NCI-H748 treated with DMSO at 0.1 percent for 48 hours (cell line): Measurements from ENCODE around the gene TSPAN4.

ENCODE experiments used
- DNase-seq: peaks from one replicate; lab custom pipeline; 2025; lab: John Stamatoyannopoulos, UW

Gene TSPAN4

DNA sequence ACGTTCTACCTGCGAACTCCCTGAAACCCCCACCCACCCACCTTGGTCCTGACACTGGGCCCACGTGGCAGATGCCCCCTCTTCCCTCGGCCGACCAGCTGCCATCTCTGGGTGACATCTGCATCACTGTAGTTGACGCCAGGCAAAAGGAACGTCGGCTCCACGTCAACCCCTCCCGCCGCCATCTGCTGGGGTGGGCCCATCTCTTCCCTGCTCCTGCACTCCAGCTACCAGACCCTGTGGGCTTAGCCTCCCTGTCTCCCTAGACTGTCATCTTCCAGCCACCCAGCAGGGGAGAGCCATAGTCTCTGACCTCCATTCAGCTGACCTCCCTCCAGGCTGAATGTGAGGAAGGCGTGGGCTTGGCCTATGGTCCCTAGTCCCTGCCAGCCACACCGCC is 46.6 kb downstream of the TSPAN4 start:
- DNase-seq = no peak

DNA sequence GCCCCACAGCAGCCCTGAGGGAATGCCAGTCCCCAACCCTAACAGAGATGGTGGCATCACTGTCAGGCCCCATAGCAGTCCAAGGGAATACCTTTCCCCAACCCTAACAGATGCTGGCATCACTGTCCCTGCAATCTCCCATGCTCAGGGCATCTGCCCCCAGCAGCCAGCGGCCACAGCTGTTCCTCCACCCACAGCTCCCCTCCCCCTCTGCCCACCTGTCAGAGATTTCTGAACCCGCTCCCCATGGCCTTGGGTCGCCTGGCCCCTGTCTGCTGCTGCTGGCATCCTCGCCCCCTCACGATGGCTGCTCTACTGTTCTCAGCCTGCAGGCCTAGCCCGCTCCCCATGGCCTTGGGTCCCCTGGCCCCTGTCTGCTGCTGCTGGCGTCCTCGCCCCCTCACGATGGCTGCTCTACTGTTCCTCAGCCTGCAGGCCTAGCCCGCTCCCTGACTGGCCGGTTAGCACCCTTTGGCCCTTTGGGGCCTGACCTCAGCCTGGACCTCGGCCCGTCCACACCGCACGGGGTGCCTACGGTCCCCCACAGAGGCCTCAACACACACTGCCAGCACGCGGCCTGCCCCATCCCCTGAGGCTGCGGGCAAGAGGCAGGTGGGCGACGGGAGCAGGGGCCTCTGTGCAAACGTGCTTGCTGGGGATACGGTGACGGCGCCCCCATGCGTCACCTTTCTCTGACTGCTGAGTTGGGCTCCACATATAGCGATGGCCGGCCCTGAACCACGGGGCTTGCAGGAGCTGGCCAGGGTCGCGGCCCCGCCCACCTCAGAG is 47.2 kb downstream of the TSPAN4 start:
- DNase-seq = no peak

DNA sequence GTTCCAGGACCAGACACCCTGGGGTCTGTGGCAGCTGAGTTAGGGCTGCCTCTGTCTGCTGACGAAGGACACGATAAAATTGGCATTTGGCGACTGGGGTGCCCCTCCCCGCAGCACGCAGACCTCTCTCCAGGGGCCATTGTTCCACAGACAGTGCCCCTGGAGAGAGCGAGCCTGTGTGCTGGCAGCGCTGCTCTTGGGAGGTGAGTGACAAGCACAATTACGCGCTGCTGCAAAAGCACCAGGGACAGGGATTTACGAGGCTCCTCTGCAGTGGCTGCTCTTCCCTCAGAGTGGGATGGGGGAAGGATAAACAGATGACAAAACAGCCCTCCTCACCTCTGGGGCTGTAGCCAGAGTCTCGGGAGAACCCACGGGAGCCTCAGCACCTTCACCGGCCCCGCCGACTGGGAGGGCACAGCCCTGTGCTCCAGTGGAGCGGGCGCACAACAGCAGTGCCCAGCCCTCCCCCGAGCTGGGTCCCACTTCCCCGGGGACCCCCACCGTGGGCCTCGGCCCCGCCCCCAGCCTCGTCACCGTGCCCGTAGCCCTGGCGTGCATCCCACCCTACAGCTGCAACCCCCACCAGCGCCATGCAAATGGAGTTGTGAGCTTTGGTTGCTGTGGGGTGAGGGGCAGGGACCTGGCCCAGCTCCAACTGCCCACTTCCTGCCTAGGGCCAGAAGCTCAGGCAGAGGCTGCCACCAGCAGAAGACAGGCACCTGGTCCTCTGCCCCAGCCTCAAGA is 48.3 kb downstream of the TSPAN4 start:
- no peak for DNase-seq

DNA sequence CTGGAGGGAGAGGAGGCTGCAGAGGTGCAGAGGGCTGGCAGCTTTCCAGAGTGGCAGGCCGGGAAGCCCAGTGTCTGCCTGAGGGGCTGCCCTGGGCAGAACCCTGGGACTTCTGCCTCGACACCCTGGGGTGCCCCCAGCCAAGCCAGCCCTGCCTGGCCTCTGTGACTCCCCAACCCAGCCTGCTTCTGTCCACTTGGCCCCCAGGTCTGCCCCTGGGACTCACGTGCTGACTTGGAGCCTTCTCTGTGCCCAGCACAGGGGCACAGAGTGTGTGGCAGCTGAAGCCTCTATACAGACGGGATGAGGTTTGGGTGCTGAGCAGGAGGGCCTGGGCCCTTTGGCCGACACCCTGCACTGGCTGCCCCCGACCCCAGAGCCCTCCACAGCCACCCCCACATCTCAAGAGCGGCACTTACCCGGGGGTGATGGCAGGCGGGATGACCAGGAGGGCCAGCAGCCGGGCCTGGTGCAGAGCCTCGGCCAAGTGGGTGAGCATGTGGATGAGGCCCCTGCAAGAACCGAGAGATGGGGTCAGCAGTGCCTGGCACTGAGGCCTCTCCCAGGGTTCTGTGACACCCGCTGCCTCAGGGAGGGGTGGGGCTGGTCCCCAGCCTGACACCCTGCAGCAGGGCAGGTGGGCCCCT is 50.5 kb downstream of the TSPAN4 start:
- no peak for DNase-seq

DNA sequence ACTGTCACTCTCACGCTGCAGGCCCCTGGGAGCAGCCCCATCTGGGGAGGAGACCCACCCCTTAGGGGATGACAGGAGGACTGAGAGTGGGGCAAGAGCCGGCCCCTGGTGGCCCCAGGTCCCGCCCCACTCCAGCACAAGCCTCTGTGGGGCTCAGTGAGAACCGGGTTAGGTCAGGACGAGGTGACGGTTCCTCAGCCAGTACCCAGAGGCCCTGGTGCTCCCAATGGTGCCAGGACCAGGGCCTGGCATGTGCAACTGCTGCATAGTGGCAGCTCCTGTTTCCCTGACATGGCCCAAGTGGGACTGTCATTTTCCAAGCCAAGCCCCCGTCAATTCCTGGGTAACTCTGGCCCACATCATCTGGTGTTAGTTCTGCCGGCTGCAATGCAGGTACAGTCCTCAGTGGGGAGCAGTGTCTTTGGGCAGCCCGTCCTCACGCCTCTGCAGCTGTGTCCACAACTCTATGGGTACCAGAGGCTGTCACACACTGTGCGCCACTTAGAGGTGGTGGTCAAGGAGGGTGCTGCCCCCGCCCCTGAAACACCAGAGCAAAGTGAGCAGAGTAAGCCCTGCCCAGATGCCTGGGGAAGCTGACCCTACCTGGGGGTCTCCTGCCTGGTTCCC is 52.0 kb downstream of the TSPAN4 start:
- no peak for DNase-seq

DNA sequence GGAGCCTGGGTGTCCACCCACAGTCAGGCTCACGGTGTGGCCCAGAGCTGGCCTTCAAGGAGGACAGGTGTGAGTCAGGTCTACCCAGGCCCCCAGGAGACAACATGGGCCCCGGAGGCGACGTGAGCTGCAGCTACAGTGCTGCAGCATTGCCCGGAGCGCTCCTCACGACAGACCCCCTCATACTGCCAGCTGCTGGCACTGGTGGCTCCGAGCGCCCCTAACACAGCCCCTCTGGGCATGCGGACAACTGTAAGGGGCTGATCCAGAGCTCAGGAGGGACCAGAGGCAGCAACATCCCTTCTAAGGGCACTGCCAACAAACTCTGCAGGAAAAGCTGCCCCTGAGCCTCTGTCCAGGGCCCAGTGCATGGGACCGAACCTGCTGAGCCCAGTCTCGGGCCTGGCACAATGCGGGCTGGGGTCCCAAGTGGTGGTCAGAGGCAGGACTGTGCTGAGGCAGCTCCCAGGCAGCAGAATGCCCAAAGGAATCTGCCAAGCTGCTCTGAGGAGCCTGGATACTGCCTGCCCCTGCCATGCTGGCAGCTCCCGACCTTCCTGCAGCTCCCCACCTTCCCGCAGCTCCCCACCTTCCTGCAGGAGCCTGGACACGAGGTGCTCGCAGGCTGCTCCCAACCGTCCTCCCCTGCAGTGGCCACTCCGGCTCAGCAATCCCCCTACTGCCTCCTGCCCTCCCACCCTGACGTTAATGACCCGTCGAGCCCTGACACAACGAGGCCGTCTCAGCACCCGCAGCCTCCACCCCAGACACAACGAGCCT is 52.9 kb downstream of the TSPAN4 start:
- no peak for DNase-seq

DNA sequence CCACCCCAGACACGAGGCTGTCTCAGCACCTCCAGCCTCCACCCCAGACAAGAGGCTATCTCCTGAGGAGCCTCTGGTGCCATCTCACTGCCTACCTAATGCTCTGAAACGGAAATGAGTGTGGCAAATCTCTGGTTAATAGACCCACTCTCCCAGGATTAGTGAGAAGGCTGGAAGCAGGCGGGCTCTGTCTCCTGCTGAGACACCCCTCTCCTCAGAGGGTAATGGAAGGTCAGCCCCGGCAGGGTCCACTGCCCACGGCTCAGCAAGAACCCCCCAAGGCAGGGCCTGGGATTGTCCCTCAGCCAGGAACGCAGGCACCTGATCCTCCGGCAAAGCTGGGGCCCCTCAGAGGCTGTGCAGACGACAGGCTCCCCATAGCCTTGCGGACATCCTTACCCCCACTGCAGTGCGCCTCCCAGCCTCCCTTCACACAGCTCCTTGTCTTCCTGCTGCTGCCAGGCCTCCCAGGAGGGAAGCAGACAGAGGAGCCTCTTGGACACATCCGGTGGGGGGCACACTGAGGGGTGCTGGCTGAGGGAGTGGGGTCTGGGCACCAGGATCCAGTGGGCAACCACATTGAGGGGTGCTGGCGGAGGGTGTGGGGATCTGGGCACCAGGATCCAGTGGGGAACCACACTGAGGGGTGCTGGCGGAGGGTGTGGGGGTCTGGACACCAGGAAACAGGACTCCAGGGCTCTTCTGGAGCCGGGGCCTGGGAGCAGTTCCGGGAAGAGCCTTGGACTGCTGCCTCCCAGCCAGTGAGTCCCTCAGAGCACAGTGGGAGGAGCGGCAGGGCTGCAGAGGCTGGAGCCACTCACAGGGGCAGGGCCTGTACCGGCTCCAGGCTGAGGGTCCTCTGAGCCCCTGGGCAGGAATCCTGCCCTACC is 54.8 kb downstream of the TSPAN4 start:
- DNase-seq = no peak

DNA sequence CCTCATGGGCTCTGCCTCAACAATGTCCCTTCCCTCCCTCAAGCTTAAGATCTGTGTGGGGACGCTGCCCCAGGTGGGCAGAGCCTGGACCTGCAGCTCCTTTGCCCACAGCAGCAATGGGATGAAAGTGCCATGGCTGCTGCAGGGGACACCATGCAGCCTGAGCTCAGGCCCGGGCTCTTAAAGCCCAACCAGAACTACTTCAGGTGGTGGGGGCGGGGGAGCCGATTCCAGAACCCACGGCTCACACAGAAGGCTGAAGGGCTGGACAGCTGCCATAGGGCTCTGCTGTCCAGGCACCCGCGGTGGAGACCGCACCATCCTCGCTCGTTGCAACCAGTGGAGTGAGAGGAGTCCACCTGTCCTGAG is 55.5 kb downstream of the TSPAN4 start:
- no peak for DNase-seq

DNA sequence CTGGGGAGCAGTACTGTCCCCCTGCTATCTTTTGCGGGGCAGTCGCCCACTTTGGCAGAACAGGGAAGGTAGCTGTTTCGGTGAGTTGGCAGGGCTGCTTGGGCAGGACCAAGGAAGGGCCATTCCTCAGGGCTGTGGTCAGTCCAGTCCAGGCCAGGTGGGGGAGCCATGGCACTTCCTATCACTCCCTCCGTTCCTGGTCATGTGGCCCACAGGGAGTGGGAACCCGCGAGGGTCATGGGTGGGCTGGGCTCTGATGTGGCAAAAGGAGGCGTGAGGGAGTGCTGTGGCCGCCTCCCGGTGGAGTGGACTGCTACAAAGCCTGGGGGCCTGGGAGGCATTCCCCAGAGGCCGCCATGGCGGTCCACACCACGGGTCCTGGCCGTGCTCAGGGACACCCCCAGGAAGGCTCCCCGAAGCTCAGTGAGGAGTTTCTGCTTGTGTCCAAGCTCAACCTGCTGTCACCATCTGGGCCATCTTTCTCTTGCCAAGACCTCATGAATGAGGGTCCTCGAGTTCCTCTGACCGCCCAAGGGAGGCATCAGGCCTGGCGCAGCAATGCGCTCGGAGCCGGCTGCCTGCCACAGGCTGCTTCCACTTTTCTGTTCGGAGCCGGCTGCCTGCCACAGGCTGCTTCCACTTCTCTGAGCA is 56.0 kb downstream of the TSPAN4 start:
- no peak for DNase-seq

DNA sequence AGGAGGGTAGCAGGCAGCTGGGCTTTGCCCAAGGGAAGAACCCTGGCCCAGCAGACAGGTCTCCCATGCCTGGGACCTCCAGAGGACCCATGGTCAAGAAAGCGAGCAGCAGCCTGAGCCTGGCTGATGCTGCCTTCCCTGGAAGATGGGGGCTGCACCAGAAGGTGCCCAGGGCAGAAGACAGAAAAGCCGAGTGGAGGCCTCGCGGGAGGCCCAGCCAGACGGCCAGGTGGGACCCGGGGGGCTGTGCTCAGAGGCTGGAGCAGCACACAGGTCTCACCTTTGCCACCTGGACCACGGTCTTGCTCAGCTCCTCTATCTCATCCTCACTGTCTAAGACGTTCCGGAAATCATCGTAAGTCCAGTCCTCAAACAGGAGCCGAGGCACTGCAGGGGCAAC is 57.1 kb downstream of the TSPAN4 start:
- no peak for DNase-seq

DNA sequence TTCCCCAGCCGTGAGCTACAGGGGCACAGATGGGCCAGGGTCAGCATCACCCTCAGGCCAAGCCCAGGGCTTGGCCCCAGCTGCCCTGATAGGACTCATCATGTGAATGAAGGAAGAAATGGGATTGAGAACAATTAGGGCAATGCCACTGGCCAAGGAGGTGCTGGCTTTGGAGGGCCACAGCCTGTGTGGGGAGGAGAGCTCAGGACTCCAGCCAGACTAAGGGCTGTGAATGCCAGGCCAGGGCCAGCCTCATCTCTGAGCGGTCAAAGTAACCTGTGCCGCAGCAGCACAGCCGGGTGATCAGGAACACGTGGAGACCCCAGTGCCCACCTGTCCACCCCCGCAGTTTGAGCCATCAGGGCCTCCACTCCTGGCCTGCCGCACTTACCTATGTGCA is 57.9 kb downstream of the TSPAN4 start:
- DNase-seq = no peak

DNA sequence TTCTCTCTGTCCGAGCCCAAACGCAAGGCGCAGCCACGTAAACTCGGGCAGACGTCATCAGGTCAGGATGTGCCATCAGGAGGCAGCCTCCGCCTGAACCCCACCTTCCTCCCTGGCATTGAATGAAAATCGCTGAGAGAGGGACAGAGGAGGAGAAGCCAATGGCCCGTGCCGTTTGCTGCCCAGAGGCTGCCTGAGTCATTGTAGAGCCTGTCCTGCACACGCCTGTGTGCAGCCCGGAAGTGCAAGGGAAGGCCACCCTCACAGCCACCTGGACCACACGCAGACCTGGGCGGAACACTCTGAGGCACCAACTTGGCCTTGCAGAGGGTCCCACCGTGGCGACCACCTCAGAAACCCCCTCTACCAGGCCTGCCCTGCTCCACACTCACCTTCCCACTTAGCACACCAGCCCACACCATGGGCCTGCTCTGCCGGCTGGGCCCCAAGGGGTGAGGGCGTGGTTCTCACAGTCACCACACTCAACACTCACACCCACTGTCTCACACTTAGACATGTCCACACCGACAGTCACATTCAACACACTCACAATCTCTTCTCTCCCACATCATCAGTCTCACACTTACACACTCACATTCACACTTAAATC is 58.9 kb downstream of the TSPAN4 start:
- no peak for DNase-seq

DNA sequence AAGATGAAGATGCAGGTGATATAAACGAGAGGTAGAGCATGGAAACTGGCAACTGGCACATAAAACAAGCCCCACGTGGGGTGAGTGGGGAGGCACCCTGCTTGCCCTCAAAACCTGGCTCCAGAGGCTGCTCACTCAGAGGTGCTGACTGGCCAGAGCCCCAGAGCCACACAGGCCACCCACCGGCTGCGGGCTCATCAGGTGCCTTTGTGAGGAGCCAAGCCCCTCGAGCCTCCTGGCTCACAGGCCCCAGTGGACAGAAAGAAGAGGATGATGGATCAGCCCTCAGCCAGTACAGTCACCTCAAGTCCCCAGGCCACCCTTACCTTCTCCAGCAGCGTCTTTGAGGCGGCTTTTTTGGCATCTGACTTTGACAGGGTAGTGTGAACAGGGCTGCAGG is 61.7 kb downstream of the TSPAN4 start:
- DNase-seq = no peak

DNA sequence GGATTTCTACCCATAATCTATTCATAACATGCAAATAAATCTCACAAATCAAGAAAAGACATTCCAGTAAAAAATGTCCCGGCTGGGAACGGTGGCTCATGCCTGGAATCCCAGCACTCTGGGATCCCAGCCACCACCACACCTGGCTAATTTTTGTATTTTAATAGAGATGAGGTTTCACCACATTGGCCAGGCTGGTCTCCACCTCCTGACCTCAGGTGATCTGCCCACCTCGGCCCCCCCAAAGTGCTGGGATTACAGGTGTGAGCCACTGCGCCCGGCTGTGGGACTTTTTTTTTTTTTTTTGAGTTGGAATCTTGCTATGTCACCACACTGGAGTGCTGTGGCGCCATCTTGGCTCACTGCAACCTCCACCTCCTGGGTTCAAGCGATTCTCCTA is 63.3 kb downstream of the TSPAN4 start:
- DNase-seq = no peak

DNA sequence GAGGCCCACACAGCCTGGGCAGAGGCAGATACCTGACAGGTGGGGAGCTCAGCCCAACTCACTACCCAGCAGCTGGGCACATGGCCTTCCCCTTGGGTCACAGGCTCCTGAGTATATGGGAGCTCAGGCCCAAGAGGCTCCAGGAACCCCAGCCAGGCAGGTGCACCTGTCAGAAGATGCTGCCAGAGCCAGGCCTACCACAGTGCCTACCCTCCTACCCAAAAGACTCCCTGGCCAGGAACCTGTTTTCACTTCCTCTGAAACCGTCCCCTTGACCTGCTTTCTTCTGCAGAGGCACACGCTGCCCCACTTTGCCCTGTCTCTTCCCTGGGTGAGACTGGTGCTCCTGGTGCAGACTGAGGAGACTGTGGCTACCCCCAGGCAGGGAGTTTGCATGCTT is 65.0 kb downstream of the TSPAN4 start:
- no peak for DNase-seq

DNA sequence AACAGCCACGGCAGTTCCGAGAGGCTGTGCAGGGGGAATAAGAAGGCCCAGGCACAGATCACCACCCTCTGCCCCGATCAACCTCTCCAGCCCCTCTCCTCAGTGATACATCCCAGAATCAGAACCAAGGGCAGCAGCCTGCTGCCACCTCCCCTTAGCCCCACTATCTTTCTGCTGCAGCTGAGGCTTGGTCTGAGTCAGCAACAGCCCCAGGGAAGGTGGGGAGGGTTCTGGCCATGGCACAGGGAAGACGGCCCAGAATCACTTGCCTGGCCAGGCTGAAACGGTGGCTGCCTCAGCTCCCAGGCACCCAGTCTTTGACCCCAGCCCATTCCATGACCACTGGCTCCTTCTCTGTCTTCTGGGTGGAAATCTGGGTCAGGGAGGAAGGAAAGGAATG is 65.6 kb downstream of the TSPAN4 start:
- no peak for DNase-seq

DNA sequence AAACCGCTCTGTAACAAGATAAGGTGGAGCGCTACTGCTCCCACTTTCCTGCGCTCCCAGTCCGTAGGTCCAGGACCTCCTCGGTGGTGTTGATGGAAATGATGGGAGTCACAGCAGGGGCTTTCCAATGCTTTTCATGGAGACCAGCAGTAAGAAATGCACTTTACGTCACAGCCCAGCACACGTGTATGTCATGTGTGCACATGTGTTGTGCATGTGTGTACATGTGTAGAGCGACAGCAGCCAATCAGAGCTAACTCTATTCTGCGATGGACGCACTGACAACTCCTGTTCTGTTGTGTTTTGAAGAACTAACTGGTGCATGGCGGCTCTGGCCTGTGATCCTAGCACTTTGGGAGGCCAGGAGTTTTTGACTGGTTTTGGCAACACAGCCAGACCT is 66.8 kb downstream of the TSPAN4 start:
- no peak for DNase-seq

DNA sequence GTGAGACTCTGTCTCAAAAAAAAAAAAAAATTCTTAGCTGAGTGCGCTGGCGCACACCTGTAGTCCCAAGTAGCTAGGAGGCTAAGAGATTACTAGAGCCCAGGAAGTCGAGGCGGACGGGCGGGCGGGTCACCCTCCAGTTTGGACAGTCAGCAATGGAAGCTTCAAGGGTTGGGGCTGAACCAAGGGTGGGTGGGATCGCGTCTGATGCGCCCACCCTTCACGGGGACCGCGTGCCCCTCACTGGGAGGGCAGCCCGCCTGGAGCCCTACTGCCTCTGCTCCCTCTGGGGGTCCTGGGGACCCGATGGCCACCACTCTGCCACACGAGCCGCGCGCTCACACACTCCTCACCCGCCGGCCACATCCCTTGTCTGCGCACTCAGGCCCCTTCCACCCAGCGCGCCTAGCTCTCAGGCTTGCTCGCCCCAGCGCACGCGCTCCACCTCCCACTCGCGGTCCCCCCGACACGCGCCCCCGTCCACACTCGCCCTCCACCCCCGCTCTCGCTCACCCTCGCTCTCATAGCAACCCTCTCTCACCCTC is 67.5 kb downstream of the TSPAN4 start:
- no peak for DNase-seq

DNA sequence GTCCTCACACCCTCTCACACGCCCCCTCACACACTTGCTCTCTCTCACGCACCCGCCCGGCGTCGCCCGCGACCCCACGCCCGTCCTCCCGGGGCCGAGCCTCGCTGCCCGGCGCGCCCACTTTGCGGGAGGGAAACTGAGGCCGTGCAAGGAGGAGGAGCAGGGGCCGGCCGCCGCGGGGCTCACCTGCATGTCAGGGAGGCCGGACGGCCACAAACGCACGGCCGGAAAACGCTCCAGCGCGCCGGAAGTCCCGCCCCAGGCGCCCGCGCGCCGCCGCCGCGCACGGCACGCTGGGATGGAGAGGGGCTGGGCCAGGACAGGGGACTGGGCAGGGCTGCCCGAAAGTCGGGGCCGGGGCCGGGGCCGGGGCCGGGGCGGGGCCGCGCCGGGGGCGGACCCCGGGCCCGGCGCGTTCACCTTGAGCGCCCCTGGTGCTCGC is 68.0 kb downstream of the TSPAN4 start, which contains the start of gene CHID1:
CHID1 (minus strand) TSS at position 222 of the 442 bp plus-strand sequence. CDS start 5,994 bp downstream, outside the sequence.
- peak; percentile 63 for DNase-seq
